ENCODE measurements around the gene PTPN1.
"Not testable (repeated sequence)": the region's sequence is repeated elsewhere in the genome, so short reads cannot be mapped to it uniquely, and the experiment has no call there.

The PTPN1 gene

GRCh38 chr20:50558483-50558925, 48.3 kb downstream of the PTPN1 start:
- no peak for DNase-seq

DNA sequence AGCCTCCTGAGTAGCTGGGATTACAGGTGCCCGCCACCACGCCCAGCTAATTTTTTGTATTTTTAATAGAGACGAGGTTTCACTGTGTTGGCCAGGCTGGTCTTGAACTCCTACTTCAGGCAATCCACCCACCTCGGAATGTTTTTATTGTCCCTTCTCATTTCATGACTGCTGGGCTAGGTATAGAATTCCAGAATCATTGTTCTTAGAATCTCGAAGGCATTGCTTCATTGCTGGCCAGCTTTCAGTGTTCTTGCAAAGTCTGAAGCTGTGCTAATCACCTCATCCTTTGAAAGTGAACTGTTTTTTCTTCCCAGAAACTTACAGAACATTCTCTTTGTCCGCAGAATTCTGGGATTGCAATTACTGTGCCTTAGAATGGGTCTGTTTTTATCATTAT, 49.0 kb downstream of the PTPN1 start:
- no peak for DNase-seq

DNA sequence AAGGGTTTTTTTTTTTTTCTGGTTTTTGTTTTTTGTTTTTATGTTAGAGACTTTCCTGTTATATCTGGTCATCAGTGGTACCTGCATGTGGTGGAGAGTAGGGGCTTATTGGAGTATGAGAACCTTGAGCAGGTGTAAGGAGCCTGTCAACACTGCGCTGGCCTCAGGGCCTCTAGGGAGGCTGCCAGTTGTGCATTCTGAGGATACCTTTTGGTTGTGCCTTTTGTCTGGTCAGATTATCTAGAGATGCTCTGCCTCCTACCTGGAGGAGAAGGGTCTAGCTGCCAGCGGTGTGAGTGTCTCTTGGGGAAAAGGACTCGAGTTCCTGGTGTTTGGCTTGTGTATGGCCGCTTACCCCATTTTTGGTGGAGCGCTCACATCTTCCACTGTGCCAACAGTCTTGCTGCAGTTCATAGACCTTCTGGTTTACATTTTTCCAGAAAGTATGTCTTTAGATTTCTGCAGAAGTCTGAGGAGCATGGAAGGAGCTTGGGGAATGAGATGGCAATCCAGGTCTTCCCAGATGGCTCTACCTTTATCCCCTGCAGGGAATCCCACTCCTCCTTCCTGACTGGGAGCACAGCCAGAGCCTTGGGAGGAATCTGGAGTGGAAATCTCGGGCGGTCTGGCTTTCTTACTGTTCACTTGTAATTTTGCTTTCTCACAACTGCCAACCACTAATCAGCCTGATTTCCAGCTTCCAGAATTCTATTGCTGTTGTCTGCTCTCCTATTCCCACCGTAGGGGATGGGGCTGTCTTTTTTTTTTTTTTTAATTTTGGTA, 49.9 kb downstream of the PTPN1 start:
- DNase-seq: no peak

DNA sequence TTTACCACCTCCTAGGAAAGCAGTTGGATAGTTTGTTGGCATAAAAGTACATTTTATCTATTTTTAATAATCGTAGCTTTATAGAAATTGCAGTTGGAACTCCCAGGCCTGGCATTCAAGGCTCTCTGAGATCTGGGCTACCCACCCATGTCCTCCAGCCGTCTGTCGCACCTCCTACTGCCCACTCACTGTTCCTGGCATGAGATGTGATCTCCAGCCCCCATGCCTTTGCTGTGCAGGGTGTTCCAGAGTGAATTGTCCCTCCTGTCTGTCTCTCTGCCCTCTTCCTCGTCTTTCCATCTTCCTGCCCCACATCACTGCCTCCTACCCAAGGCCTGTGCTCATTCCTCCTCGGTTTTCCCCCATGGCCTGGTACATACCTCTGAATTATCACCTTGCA, 50.7 kb downstream of the PTPN1 start:
- no peak for DNase-seq

GRCh38 chr20:50561379-50562078, 51.3 kb downstream of the PTPN1 start:
- DNase-seq: no peak

DNA sequence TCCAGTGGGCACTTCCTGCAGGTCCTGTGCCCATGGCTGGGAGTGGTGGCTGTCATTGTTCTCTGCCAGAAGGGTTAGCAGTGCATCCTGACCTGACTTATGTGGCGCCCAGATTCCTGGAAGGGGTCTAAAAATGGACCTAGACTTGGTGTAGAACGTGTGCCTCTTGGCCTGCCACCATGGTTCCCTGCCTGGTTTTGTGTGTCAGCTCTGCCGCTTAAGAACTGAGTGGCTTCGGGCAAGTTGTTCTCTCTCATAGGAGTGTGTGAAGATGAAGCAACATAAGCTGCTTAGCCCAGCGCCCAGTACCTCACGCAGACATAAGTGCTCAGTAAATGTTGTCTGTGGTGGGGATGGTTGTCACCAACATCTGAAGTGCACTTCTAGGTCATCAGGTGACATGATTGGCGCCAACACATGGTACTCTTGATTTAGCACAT, 52.1 kb downstream of the PTPN1 start:
- DNase-seq: no peak

DNA sequence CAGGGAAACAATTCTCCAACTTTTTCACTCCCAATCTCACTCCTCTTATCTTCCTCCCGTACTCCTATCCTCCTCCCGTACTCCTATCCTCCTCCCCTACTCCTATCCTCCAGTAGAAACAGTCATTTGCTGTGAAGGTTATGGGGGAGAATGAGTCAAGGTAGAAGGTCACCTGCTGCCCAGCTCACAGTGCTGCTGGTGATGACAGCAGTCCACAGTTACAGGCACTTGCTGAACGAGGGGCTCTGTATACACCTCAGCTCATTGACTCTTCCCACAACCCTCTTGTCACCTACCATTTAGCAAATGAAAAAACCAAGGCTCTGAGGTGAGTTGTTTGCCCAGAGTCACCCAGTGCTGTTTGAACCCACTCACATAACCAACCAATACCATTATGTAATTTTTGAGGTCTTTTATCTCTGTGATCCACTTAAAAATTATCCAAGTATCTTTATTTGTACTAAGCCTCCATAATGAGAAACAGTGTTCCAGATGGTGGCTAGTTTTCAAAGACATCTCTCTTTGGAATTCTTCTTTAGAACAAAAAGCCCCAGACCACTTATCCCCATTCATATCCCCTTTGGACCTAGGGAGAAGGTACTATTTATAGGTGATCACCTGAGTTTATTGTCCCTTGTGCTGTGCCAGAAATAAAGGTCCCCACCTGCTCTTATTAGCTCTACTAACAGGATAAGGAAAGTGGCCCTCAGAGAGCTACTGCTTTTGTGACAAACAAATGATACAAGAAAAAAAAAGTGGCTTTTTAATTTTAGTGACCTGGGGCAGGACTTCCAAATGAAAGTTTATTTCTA, 53.2 kb downstream of the PTPN1 start:
- DNase-seq: no peak

DNA sequence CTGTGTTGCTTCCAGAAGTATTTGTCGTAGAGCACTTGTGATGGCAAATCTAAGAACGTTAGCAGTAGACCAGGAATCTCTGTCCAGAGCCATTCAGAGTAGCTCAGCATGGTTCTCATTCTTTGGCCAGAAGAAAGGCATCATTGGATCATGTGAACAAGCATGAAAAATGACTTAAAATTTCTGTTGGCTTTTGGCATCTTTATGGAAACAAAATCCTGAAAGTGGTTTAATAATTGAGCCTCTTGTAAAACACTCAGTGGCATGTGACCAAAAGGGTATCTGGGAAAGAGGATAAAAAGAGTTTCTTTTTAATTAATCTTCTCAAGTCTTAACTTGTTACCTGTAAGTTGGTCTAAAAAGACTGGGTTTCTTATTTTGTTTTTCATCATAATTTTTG, 55.2 kb downstream of the PTPN1 start:
- no peak for DNase-seq

- DNase-seq: no peak
Observed at GRCh38 chr20:50565871-50566270, 55.7 kb downstream of the PTPN1 start.

GRCh38 chr20:50567860-50568548, 57.8 kb downstream of the PTPN1 start:
- DNase-seq: peak; percentile 64 to 82 (median 82)

- DNase-seq: no peak
Observed at GRCh38 chr20:50568549-50568942, 58.4 kb downstream of the PTPN1 start.

DNA sequence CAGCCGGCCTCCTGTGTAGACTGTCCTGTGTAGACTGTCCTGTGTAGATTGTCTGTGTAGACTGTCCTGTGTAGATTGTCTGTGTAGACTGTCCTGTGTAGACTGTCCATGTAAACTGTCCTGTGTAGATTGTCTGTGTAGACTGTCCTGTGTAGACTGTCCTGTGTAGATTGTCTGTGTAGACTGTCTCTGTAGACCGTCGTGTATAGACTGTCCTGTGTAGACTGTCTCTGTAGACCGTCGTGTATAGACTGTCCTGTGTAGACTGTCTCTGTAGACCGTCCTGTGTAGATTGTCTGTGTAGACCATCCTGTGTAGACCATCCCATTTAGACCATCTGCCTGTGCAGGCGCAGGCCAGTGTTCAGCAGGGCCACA, 59.3 kb downstream of the PTPN1 start:
- DNase-seq: not testable (repeated sequence)

GRCh38 chr20:50569864-50570836, 60.0 kb downstream of the PTPN1 start:
- DNase-seq: peak; percentile 65 to 84 (median 78)

- no peak for DNase-seq
Observed at GRCh38 chr20:50571466-50571865, 61.3 kb downstream of the PTPN1 start.

- DNase-seq: peak; percentile 80 to 92 (median 86)
Observed at GRCh38 chr20:50572938-50573777, 63.0 kb downstream of the PTPN1 start.

DNA sequence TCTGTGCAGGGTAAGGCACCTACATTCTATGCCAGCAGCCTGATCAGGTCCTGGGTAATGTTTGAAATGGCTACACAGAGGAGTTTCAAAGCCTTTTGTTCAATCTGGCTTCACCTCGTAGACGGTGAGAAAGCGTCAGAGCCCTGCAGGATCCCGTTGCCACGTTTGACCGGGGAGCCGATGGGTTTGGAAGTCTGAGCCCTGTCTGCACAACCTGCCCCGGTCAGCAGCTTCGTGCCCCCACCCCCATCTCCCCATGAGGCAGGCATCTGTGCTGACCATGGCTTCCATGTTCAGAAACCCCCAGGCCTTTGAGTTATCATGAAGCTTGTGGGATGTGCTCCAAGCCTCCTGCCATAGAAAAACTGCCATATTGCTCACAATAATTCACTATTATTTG, 63.9 kb downstream of the PTPN1 start:
- DNase-seq: no peak

- no peak for DNase-seq
Observed at GRCh38 chr20:50574586-50574985, 64.4 kb downstream of the PTPN1 start.

- DNase-seq: peak; percentile 60 to 77 (median 67)
Observed at GRCh38 chr20:50575865-50576720, 65.9 kb downstream of the PTPN1 start.
